HG03060 (cell line): Measurements from ENCODE around the gene RPRM.
"Not testable (repeated sequence)": the region's sequence is repeated elsewhere in the genome, so short reads cannot be mapped to it uniquely, and the experiment has no call there.

Experiments
- ATAC-seq: cut with Tn5 transposase; IDR thresholded peaks from one replicate; pipeline ENCODE4 v1.9.1; 2021; ENCODE audit warnings: low read depth, moderate number of reproducible peaks; ENCODE audit not compliant: unreplicated experiment

RPRM gene

GRCh38 chr2:153478289-153479261, at the start of gene RPRM:
Gene RPRM, minus strand, starts transcription at chr2:153478762. Its CDS starts 197 bp downstream, at chr2:153478565.
- ATAC-seq = peak; percentile 63

GRCh38 chr2:153519257-153519875, 40.8 kb upstream of the RPRM start:
- no peak for ATAC-seq

- no peak for ATAC-seq
Observed at GRCh38 chr2:153512331-153512730, 33.8 kb upstream of the RPRM start.

GRCh38 chr2:153510996-153511395, 32.4 kb upstream of the RPRM start:
- ATAC-seq = no peak

GRCh38 chr2:153509133-153509532, 30.6 kb upstream of the RPRM start:
- ATAC-seq = no peak

- not testable (repeated sequence) for ATAC-seq
Observed at GRCh38 chr2:153506499-153506898, 27.9 kb upstream of the RPRM start.

GRCh38 chr2:153499439-153499838, 20.9 kb upstream of the RPRM start:
- ATAC-seq = no peak

GRCh38 chr2:153497938-153498629, 19.5 kb upstream of the RPRM start:
- ATAC-seq = no peak

- no peak for ATAC-seq
Observed at GRCh38 chr2:153495725-153496124, 17.2 kb upstream of the RPRM start.

GRCh38 chr2:153488072-153488471, 9.5 kb upstream of the RPRM start:
- no peak for ATAC-seq

- no peak for ATAC-seq
Observed at GRCh38 chr2:153487448-153487847, 8.9 kb upstream of the RPRM start.

- ATAC-seq = no peak
Observed at GRCh38 chr2:153479573-153479972, 1.0 kb upstream of the RPRM start.

- no peak for ATAC-seq
Observed at GRCh38 chr2:153477636-153478288, 800 bp downstream of the RPRM start.

- no peak for ATAC-seq
Observed at GRCh38 chr2:153476816-153477635, 1.5 kb downstream of the RPRM start.

- no peak for ATAC-seq
Observed at GRCh38 chr2:153476491-153476815, 2.1 kb downstream of the RPRM start.

GRCh38 chr2:153474876-153475435, 3.6 kb downstream of the RPRM start:
- ATAC-seq = no peak

GRCh38 chr2:153474407-153474806, 4.2 kb downstream of the RPRM start:
- no peak for ATAC-seq

- ATAC-seq = no peak
Observed at GRCh38 chr2:153470867-153471266, 7.7 kb downstream of the RPRM start.

- no peak for ATAC-seq
Observed at GRCh38 chr2:153464395-153464794, 14.2 kb downstream of the RPRM start.
